WI38 (cell line): ENCODE measurements around the gene GPX7.

ENCODE experiments used
- H3K4me3 ChIP-seq: 2 replicates; pipeline ENCODE4 v1.5.1; 2011; ENCODE audit warnings: low read depth, mild to moderate bottlenecking, control low read depth, low read length
- TF ChIP-seq, protein P1 (sequence below): IDR thresholded peaks from 2 replicates; pipeline ENCODE4 v1.5.1; 2012; ENCODE audit warnings: low read depth, mild to moderate bottlenecking, control low read depth, low read length

The GPX7 gene

DNA sequence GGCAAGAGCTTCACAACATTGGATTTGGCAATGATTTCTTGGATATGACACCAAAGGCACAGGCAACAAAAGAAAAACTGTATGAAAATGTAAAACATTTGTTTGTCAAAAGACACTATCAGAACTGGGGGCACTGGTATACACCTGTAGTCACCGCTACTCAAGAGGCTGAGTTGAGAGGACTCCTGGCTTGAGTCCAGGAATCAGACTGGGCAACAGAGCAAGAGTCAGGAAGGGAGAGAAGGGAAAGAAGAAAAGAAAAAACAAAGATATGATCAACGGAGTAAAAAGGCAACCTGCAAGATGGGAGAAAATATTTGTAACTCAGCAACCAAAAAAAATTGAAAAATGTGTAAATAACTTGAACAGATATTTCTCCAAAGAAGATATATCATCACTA, 43.2 kb upstream of the GPX7 start:
- TF ChIP-seq, protein P1, sequence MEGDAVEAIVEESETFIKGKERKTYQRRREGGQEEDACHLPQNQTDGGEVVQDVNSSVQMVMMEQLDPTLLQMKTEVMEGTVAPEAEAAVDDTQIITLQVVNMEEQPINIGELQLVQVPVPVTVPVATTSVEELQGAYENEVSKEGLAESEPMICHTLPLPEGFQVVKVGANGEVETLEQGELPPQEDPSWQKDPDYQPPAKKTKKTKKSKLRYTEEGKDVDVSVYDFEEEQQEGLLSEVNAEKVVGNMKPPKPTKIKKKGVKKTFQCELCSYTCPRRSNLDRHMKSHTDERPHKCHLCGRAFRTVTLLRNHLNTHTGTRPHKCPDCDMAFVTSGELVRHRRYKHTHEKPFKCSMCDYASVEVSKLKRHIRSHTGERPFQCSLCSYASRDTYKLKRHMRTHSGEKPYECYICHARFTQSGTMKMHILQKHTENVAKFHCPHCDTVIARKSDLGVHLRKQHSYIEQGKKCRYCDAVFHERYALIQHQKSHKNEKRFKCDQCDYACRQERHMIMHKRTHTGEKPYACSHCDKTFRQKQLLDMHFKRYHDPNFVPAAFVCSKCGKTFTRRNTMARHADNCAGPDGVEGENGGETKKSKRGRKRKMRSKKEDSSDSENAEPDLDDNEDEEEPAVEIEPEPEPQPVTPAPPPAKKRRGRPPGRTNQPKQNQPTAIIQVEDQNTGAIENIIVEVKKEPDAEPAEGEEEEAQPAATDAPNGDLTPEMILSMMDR = no peak
- H3K4me3 ChIP-seq = no peak overlapping the region

DNA sequence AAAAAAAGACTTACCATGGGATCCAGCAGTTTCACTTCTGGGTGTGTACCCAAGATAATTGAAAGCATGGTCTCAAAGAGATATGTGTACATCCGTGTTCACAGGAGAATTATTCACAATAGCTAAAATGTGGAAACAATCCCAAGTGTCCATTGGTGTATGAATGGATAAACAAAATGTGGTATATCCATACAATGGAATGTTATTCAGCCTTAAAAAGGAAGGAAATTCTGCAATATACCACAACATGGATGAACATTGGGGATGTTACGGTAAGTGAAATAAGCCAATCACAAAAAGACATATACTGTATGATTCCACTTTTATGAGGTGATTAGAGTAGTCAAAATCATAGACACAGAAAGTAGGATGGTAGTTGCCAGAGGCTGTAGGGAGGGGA, 42.3 kb upstream of the GPX7 start:
- TF ChIP-seq, protein P1 = no peak
- H3K4me3 ChIP-seq = no peak overlapping the region

DNA sequence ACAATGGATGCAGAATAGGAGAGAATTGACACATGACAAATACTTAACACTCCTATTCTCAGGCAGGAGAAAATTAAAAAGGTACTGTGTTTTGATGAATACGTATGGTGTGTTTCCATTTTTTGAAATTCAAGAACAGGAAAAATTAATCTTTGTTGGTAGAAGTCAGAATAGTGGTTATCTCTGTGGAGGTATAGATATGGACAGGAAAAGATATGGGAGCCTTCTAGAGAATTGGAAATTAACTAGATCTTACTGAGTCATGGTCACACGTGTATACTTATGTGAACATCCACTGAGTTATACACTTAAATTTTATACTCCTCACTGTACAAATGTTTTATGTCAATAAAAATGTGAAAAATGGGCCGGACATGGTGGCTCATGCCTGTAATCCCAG, 39.4 kb upstream of the GPX7 start:
- TF ChIP-seq, protein P1 = no peak

DNA sequence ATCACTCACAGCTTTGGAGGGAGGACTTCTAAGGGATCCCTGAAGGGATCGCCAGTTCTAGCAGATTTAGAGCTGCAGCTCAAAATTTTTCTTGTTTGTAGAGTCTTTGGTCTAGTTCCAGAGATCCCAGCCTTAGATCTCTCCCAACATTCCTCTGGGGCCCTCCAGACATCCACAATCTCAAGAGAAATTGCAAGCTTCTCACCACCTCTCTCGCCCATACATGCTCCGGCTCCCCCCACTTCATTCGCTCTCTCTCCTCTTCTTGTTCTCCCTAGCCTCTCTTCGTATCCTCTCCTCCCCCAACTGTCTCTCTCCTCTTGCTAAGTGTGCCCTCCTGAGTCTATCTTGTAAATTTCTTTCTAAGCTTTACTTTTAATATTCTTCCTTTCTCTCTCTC, 34.2 kb upstream of the GPX7 start:
- H3K4me3 ChIP-seq = no peak overlapping the region
- TF ChIP-seq, protein P1 = no peak

More for the DNA sequence above, 39.4 kb upstream of the GPX7 start:
- H3K4me3 ChIP-seq = no peak overlapping the region

DNA sequence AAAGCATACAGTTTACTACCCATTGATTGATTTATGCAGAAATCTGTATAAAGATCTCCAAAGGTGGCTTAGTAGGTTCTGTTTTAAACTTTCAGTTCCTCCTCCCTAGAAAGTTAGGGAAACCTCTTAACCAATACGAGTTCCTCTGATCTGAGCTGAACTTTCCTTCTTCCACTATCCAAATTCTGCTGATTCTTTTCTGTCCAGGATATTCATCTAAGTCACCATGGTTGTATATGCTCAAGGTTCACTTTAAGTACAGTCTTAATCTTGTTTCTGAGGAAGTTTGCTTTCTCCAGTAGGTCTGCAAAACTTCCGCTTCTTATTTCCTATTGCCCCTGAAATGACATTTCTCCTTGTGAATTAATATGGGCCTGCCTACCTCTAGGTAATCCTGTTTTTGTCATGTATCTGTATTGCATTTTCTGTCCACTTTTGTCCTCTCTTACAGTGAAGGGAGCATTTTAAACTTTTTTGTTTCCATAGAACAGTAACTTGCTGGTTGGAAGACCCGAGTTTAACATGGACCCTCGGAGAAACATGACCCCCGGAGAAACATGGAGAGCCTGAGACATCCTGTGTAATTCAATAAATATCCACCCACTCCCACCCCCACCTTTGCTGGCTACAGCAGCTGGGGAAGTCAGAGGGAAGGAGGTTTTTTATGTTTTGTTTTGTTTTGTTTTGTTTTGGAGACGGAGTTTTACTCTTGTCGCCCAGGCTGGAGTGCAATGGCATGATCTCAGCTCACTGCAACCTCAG, 32.5 kb upstream of the GPX7 start:
- TF ChIP-seq, protein P1 = no peak
- no peak overlapping the region for H3K4me3 ChIP-seq

DNA sequence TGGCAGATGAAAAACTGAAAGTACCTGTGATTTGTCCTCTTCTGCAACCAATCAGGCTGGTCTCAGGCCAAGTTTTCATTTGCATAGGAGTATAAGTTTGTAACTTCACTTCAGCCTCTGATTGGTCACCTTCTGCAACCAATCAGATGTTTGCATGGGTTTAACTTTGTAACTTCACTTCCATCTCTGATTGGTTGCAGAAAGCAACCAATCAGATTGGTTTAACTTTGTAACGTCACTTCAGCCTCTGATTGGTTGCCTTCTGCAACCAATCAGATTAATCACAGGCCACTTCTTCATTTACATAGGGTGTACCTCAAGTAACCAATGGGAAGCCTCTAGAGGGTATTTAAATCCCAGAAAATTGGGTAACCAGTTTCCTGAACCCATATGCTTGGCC, 30.4 kb upstream of the GPX7 start:
- TF ChIP-seq, protein P1 = no peak
- H3K4me3 ChIP-seq = no peak overlapping the region

DNA sequence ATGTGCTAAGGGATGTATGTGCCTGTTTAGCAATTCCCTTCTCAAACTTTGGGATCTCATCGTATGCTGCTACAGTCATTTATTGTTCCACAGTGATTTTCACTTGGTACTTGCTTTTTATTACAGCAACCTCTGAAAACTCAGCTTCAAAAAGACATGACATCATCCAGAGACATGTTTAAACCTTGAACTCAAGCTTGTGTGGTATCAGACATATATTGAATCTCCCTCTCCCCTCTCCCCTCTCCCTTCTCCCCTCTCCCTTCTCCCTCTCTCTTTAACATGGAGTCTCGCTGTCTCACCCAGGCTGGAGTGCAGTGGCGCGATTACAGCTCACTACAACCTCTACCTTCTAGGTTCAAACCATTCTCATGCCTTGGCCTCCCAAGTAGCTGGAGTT, 29.8 kb upstream of the GPX7 start:
- H3K4me3 ChIP-seq = no peak overlapping the region
- TF ChIP-seq, protein P1 = no peak
